GM18520 (cell line): ENCODE measurements around the gene SYNJ2.

Experiments
- ATAC-seq: cut with Tn5 transposase; IDR thresholded peaks from one replicate; pipeline ENCODE4 v1.9.1; 2021; ENCODE audit not compliant: unreplicated experiment

Gene SYNJ2

GRCh38 chr6:158071121-158072082 is 89.7 kb downstream of the SYNJ2 start:
- no peak for ATAC-seq

DNA sequence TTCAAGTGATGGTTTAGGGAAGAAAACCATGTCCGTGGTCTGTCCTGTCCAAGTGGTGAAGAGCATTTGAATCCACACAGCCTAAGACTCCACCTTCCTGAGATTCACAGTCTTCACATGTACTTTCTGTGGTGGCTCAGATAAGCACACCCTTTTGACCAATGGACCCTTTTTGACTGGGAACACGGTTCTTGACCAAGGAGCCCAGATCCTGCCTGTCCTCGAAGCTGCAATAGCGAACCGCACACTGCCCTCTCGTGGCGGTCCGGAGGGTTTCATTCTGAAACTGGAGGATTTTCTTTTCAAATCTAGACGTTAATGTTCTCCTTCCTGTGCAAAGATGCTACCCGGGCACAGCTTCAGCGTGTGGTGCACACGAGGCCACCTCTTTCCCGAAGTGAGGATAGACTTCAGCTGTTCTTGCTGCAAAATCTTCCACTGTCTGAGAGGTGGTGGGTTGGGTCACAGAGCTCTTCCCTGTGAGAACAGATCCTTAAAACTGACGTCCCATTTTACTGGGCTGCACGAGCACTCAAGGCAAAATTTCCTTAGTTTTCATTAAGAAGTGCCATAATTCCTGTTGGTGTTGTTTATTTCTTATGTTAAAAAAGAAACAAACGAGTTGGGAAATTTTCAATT is 90.5 kb downstream of the SYNJ2 start:
- ATAC-seq, result no peak

DNA sequence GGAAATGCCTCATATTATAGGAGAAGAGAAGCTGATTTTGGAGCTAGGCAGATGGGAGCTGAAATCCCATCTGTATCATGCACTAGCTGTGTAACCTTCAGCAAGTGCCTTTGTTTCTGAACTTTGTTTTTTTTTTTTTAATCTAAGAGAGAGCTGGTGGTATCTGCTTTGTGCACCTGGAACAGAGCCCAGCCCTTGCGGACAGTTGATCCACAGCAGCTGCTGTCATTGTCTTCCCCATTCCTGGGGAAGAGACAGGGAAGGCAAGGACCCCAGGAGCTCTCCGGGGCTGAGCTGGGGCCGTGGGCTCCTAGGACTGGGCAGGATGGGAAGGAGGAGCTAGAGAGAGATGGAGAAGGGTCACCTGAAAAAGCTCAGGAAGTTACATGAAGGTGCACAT is 92.1 kb downstream of the SYNJ2 start:
- no peak for ATAC-seq

GRCh38 chr6:158076548-158076947 is 94.9 kb downstream of the SYNJ2 start:
- ATAC-seq, result no peak

GRCh38 chr6:158077676-158078075 is 96.0 kb downstream of the SYNJ2 start:
- ATAC-seq, result no peak

- ATAC-seq, result no peak
Observed at GRCh38 chr6:158078320-158078719, 96.7 kb downstream of the SYNJ2 start.

GRCh38 chr6:158080849-158081656 is 99.4 kb downstream of the SYNJ2 start:
- no peak for ATAC-seq

GRCh38 chr6:158081657-158081935 is 99.9 kb downstream of the SYNJ2 start:
- no peak for ATAC-seq

GRCh38 chr6:158083455-158084325 is 102.0 kb downstream of the SYNJ2 start:
- ATAC-seq, result no peak

DNA sequence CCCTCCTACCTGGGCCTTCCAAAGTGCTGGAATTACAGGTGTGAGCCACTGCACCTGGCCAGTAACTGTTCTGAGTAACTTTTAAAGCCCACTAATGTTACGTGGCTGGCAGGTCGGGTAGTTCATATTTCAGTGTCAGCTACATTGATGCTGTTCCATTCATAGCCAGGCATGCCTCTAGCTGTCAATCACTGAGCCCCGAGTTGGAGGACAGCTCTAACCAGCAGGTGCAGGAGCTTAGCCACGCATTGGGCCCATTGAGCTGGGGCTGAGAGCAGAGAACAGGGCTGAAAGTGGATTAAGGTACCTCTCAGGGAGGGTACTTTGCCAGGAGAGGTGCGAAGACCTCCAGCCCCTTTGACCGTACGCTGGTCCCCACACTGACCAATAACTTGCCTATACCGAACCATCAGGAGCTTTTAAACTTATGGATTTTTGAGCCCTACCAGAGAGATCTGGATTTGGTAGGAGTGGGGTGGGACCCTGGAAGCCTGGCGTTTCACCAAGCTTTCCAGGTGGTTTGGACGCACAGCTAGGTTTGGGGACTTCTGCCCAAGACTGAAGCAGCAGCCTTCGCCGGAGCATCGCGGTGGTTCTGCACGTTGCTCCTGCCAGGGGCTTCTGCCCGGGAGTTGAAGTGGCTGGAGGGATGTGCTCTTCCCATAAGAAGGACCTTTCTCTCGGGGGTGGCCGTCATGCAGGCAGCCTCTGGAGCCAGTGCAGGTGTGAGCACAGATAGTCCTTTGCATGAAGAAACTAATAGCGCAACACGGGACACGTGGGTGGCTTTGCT is 103.8 kb downstream of the SYNJ2 start:
- ATAC-seq, result no peak

GRCh38 chr6:158086054-158086503 is 104.4 kb downstream of the SYNJ2 start:
- no peak for ATAC-seq

DNA sequence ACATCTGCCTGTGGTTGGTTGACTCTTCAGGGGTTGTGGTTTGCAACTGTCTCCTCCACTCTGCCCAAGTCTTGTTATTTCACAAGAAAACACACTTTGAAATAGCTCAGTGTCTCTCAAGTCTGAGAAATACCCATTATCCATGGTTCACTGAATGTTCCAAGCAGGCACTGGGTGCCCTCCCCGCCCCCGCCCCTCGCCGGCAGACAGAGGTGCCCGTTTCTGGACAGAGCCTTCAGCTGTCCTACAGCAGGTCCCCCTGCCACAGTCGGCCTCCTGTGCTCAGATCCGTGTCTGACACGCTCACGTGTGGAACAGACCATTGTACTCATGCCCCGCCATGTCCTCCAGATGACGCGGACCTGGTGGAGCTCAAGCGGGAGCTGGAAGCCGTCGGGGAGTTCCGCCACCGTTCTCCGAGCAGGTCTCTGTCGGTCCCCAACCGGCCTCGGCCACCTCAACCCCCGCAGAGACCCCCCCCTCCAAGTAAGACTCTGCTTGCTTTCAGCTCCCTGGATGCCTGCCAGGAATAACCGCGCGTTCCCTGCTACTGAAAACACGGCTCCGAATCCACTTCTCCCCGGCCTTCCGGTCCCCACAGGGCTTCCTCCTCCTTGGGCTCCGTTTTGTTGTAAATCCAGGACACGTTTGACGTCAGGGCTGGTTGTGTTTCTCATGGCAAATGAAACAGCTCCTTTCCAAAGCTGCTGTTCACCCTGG is 105.0 kb downstream of the SYNJ2 start:
- ATAC-seq, result no peak

- ATAC-seq, result no peak
Observed at GRCh38 chr6:158087224-158087867, 105.7 kb downstream of the SYNJ2 start.

GRCh38 chr6:158092806-158093205 is 111.1 kb downstream of the SYNJ2 start:
- no peak for ATAC-seq

GRCh38 chr6:158095031-158095430 is 113.4 kb downstream of the SYNJ2 start:
- ATAC-seq, result no peak

GRCh38 chr6:158095671-158096070 is 114.0 kb downstream of the SYNJ2 start:
- ATAC-seq, result no peak

DNA sequence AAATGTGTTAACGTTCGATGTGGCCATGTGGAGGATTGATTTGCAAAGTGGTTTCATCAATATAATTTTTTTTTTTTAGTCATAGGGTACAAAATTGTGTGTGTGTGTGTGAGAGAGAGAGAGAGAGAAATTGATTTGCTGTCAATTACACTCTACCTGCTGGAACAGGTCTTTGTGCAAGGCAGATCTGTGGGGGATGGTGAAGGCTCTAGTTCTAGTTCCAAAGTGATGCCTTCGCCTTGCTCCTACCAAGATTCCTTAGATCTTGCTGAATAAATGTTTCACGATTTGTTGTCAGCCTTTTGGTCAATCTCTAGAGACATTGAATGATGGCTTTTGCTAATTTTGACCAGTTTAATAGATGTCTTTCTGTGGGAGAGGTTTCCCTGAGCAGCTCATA is 121.6 kb downstream of the SYNJ2 start:
- ATAC-seq, result no peak

GRCh38 chr6:158104696-158105095 is 123.0 kb downstream of the SYNJ2 start:
- no peak for ATAC-seq

DNA sequence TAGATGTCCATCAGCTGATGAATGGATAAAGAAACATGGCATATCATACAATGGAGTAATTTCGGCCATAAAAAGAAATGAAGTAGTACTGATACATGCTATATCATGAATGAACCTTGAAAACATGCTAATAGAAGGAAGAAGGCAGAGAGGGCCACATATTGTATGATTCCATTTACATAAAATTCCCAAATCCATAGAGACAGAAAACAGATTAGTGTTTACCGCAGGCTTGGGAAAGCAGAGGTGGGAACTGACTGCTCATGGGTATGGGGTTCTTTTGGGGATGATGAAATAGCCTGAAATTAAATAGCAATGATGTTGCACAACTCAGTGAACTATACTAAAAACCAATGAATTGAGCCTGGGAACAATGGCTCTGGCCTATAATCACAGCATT is 128.1 kb downstream of the SYNJ2 start:
- ATAC-seq, result no peak
